ENCODE data around the gene ZMYM2.
A peak's percentile ranks its signal among the peaks of the same experiment; 100 is the strongest.

The ZMYM2 gene

GRCh38 chr13:20049558-20050473 lies 91.3 kb downstream of the ZMYM2 start:
- Histone ChIP-seq H3K27me3 (replicated peaks; ENCODE audit: control insufficient read depth, insufficient read depth, low read length) (no peaks in the 10 kb centered on the region), H3K9me3 (ENCODE audit: control insufficient read depth, low read length) (no peaks in the 10 kb centered on the region), H3K36me3 (ENCODE audit: control insufficient read depth, insufficient read depth, low read length, severe bottlenecking) (peaks cover 31% of the 10 kb centered on the region), H3K9ac (ENCODE audit: low read length) (no peak overlapping the region), H3K4me3 (ENCODE audit: low read length) (no peak overlapping the region), H3K4me1 (ENCODE audit: control insufficient read depth, insufficient read depth, low read length) (peaks cover 44% of the 10 kb centered on the region)
- DNase-seq (ENCODE audit: low read depth), result no peak

GRCh38 chr13:20051366-20051765 lies 92.8 kb downstream of the ZMYM2 start:
- Histone ChIP-seq H3K4me3 (ENCODE audit: low read length) (no peak overlapping the region), H3K9ac (ENCODE audit: low read length) (no peak overlapping the region), H3K9me3 (ENCODE audit: control insufficient read depth, low read length) (no peaks in the 10 kb centered on the region), H3K27me3 (replicated peaks; ENCODE audit: control insufficient read depth, insufficient read depth, low read length) (no peaks in the 10 kb centered on the region), H3K4me1 (ENCODE audit: control insufficient read depth, insufficient read depth, low read length) (peaks cover 50% of the 10 kb centered on the region), H3K36me3 (ENCODE audit: control insufficient read depth, insufficient read depth, low read length, severe bottlenecking) (peaks cover 38% of the 10 kb centered on the region)
- DNase-seq (ENCODE audit: low read depth), result no peak

- Histone ChIP-seq H3K4me1 (ENCODE audit: control insufficient read depth, insufficient read depth, low read length) (peaks cover 53% of the 10 kb centered on the region), H3K27me3 (replicated peaks; ENCODE audit: control insufficient read depth, insufficient read depth, low read length) (no peaks in the 10 kb centered on the region), H3K9me3 (ENCODE audit: control insufficient read depth, low read length) (no peaks in the 10 kb centered on the region), H3K9ac (ENCODE audit: low read length) (no peak overlapping the region), H3K36me3 (ENCODE audit: control insufficient read depth, insufficient read depth, low read length, severe bottlenecking) (peaks cover 53% of the 10 kb centered on the region), H3K4me3 (ENCODE audit: low read length) (no peak overlapping the region)
- no peak for DNase-seq (ENCODE audit: low read depth)
Observed at GRCh38 chr13:20053016-20053415, 94.5 kb downstream of the ZMYM2 start.

GRCh38 chr13:20053891-20054290 lies 95.4 kb downstream of the ZMYM2 start:
- no peak overlapping the region for H3K4me3 ChIP-seq (ENCODE audit: low read length)
- H3K9me3 ChIP-seq (ENCODE audit: control insufficient read depth, low read length), result no peaks in the 10 kb centered on the region
- H3K4me1 ChIP-seq (ENCODE audit: control insufficient read depth, insufficient read depth, low read length), result peaks cover 46% of the 10 kb centered on the region
- H3K27me3 ChIP-seq (replicated peaks; ENCODE audit: control insufficient read depth, insufficient read depth, low read length), result no peaks in the 10 kb centered on the region
- no peak overlapping the region for H3K9ac ChIP-seq (ENCODE audit: low read length)
- no peak for DNase-seq (ENCODE audit: low read depth)
- peaks cover 61% of the 10 kb centered on the region for H3K36me3 ChIP-seq (ENCODE audit: control insufficient read depth, insufficient read depth, low read length, severe bottlenecking)

- Histone ChIP-seq H3K9ac (ENCODE audit: low read length) (no peak overlapping the region), H3K36me3 (ENCODE audit: control insufficient read depth, insufficient read depth, low read length, severe bottlenecking) (peaks cover 68% of the 10 kb centered on the region)
- DNase-seq (ENCODE audit: low read depth), result peak; percentile 14
Observed at GRCh38 chr13:20054586-20054985, 96.1 kb downstream of the ZMYM2 start.

GRCh38 chr13:20057214-20057613 lies 98.7 kb downstream of the ZMYM2 start:
- no peak for DNase-seq (ENCODE audit: low read depth)
- Histone ChIP-seq H3K27me3 (replicated peaks; ENCODE audit: control insufficient read depth, insufficient read depth, low read length) (no peaks in the 10 kb centered on the region), H3K4me1 (ENCODE audit: control insufficient read depth, insufficient read depth, low read length) (peaks cover 42% of the 10 kb centered on the region), H3K9me3 (ENCODE audit: control insufficient read depth, low read length) (no peaks in the 10 kb centered on the region), H3K9ac (ENCODE audit: low read length) (no peak overlapping the region), H3K4me3 (ENCODE audit: low read length) (no peak overlapping the region), H3K36me3 (ENCODE audit: control insufficient read depth, insufficient read depth, low read length, severe bottlenecking) (peaks cover 83% of the 10 kb centered on the region)

More at GRCh38 chr13:20054586-20054985, 96.1 kb downstream of the ZMYM2 start:
- peaks cover 39% of the 10 kb centered on the region for H3K4me1 ChIP-seq (ENCODE audit: control insufficient read depth, insufficient read depth, low read length)
- no peak overlapping the region for H3K4me3 ChIP-seq (ENCODE audit: low read length)
- no peaks in the 10 kb centered on the region for H3K9me3 ChIP-seq (ENCODE audit: control insufficient read depth, low read length)
- no peaks in the 10 kb centered on the region for H3K27me3 ChIP-seq (replicated peaks; ENCODE audit: control insufficient read depth, insufficient read depth, low read length)

- peaks cover 36% of the 10 kb centered on the region for H3K4me1 ChIP-seq (ENCODE audit: control insufficient read depth, insufficient read depth, low read length)
- peaks cover 86% of the 10 kb centered on the region for H3K36me3 ChIP-seq (ENCODE audit: control insufficient read depth, insufficient read depth, low read length, severe bottlenecking)
- H3K9me3 ChIP-seq (ENCODE audit: control insufficient read depth, low read length), result no peaks in the 10 kb centered on the region
- DNase-seq (ENCODE audit: low read depth), result no peak
- H3K9ac ChIP-seq (ENCODE audit: low read length), result no peak overlapping the region
- H3K4me3 ChIP-seq (ENCODE audit: low read length), result no peak overlapping the region
- H3K27me3 ChIP-seq (replicated peaks; ENCODE audit: control insufficient read depth, insufficient read depth, low read length), result no peaks in the 10 kb centered on the region
Observed at GRCh38 chr13:20057963-20058362, 99.4 kb downstream of the ZMYM2 start.

GRCh38 chr13:20058476-20058875 lies 99.9 kb downstream of the ZMYM2 start:
- Histone ChIP-seq H3K4me3 (ENCODE audit: low read length) (no peak overlapping the region), H3K4me1 (ENCODE audit: control insufficient read depth, insufficient read depth, low read length) (peaks cover 32% of the 10 kb centered on the region), H3K27me3 (replicated peaks; ENCODE audit: control insufficient read depth, insufficient read depth, low read length) (no peaks in the 10 kb centered on the region), H3K9me3 (ENCODE audit: control insufficient read depth, low read length) (no peaks in the 10 kb centered on the region), H3K36me3 (ENCODE audit: control insufficient read depth, insufficient read depth, low read length, severe bottlenecking) (peaks cover 88% of the 10 kb centered on the region), H3K9ac (ENCODE audit: low read length) (no peak overlapping the region)
- no peak for DNase-seq (ENCODE audit: low read depth)

- Histone ChIP-seq H3K27me3 (replicated peaks; ENCODE audit: control insufficient read depth, insufficient read depth, low read length) (no peaks in the 10 kb centered on the region), H3K9ac (ENCODE audit: low read length) (no peak overlapping the region), H3K4me3 (ENCODE audit: low read length) (no peak overlapping the region), H3K36me3 (ENCODE audit: control insufficient read depth, insufficient read depth, low read length, severe bottlenecking) (peaks cover 90% of the 10 kb centered on the region), H3K4me1 (ENCODE audit: control insufficient read depth, insufficient read depth, low read length) (peaks cover 15% of the 10 kb centered on the region), H3K9me3 (ENCODE audit: control insufficient read depth, low read length) (no peaks in the 10 kb centered on the region)
- DNase-seq (ENCODE audit: low read depth), result peak; percentile 40
Observed at GRCh38 chr13:20064128-20064527, 105.6 kb downstream of the ZMYM2 start.

GRCh38 chr13:20065516-20065915 lies 107.0 kb downstream of the ZMYM2 start:
- Histone ChIP-seq H3K27me3 (replicated peaks; ENCODE audit: control insufficient read depth, insufficient read depth, low read length) (no peaks in the 10 kb centered on the region), H3K4me1 (ENCODE audit: control insufficient read depth, insufficient read depth, low read length) (peaks cover 15% of the 10 kb centered on the region), H3K4me3 (ENCODE audit: low read length) (no peak overlapping the region), H3K9me3 (ENCODE audit: control insufficient read depth, low read length) (no peaks in the 10 kb centered on the region), H3K36me3 (ENCODE audit: control insufficient read depth, insufficient read depth, low read length, severe bottlenecking) (peaks cover 91% of the 10 kb centered on the region), H3K9ac (ENCODE audit: low read length) (no peak overlapping the region)
- no peak for DNase-seq (ENCODE audit: low read depth)

GRCh38 chr13:20069956-20070355 lies 111.4 kb downstream of the ZMYM2 start:
- Histone ChIP-seq H3K4me3 (ENCODE audit: low read length) (no peak overlapping the region), H3K9me3 (ENCODE audit: control insufficient read depth, low read length) (no peaks in the 10 kb centered on the region), H3K9ac (ENCODE audit: low read length) (no peak overlapping the region), H3K4me1 (ENCODE audit: control insufficient read depth, insufficient read depth, low read length) (no peaks in the 10 kb centered on the region), H3K36me3 (ENCODE audit: control insufficient read depth, insufficient read depth, low read length, severe bottlenecking) (peaks cover 95% of the 10 kb centered on the region), H3K27me3 (replicated peaks; ENCODE audit: control insufficient read depth, insufficient read depth, low read length) (no peaks in the 10 kb centered on the region)
- DNase-seq (ENCODE audit: low read depth), result peak; percentile 51
